ENCODE results near the gene EXD2. TPM values are rescaled to one million over a fixed set of nuclear protein-coding genes. Genes with fewer than 3 reads are reported as not detected.

Gene EXD2
- total RNA-seq, 4 donors from 2014 or later: 4.6 to 52.1 (median 28.3) TPM

DNA sequence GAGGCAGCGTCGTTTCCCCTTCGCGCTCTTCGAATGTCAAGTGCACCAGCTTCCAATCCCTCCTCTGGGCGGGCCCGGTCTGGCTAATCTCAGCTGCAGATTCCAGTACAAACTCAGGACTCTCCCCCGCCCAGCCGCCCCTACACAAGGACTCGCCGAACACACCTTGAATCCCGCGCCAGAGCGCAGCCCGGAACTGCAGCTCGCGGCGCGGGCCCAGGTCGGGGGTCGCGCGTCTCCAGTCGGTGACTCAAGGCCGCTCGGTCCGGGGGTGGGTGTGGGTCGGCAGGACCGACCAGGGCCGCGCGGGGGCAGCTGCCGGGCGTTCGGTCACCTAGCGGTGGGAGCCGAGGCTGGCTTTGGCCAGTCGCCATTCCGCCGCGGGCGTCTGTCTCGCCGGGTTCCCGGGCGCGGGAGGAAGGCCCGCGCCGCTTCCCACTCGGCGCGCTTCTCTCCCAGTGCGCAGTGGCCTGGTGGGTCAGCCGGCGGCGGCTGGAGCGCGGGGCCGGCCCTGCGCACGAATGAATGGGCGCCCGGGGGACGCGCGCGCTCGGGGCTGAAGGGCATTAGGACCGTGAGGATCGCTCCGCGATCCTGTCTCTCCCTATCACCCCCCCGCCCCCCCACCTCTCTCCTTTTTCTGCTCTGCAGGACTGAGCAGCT, 68.4 kb downstream of the EXD2 start, which contains the start of gene GALNT16:
Gene GALNT16, plus strand, starts transcription at position 632 of the 663 bp plus-strand sequence. CDS start 133 bp downstream, outside the sequence.
- H3K9me3 ChIP-seq: no peaks in the 10 kb centered on the region
- H3K27ac ChIP-seq: peak within 1 kb of the TSS; percentile 51 to 62
- peaks cover 0 to 5% of the 10 kb centered on the region in 2 donors for H3K27me3 ChIP-seq
- H3K4me3 ChIP-seq: peak within 1 kb of the TSS; percentile 39 to 41
- DNase-seq: peak in 1 of 2 donors; percentile 44
- intact Hi-C loops (cut with DNase I; ENCODE audit: low total_unique reads): no loop called here
- TF ChIP-seq POLR2A (IDR thresholded peaks at IDR 0.05): no peak
- TF ChIP-seq, protein P1, sequence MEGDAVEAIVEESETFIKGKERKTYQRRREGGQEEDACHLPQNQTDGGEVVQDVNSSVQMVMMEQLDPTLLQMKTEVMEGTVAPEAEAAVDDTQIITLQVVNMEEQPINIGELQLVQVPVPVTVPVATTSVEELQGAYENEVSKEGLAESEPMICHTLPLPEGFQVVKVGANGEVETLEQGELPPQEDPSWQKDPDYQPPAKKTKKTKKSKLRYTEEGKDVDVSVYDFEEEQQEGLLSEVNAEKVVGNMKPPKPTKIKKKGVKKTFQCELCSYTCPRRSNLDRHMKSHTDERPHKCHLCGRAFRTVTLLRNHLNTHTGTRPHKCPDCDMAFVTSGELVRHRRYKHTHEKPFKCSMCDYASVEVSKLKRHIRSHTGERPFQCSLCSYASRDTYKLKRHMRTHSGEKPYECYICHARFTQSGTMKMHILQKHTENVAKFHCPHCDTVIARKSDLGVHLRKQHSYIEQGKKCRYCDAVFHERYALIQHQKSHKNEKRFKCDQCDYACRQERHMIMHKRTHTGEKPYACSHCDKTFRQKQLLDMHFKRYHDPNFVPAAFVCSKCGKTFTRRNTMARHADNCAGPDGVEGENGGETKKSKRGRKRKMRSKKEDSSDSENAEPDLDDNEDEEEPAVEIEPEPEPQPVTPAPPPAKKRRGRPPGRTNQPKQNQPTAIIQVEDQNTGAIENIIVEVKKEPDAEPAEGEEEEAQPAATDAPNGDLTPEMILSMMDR (IDR thresholded peaks at IDR 0.05): peak in 3 of 4 experiments; percentile 17 to 29 (median 23)
- no peaks in the 10 kb centered on the region for H3K36me3 ChIP-seq
- no peaks in the 10 kb centered on the region for H3K4me1 ChIP-seq

DNA sequence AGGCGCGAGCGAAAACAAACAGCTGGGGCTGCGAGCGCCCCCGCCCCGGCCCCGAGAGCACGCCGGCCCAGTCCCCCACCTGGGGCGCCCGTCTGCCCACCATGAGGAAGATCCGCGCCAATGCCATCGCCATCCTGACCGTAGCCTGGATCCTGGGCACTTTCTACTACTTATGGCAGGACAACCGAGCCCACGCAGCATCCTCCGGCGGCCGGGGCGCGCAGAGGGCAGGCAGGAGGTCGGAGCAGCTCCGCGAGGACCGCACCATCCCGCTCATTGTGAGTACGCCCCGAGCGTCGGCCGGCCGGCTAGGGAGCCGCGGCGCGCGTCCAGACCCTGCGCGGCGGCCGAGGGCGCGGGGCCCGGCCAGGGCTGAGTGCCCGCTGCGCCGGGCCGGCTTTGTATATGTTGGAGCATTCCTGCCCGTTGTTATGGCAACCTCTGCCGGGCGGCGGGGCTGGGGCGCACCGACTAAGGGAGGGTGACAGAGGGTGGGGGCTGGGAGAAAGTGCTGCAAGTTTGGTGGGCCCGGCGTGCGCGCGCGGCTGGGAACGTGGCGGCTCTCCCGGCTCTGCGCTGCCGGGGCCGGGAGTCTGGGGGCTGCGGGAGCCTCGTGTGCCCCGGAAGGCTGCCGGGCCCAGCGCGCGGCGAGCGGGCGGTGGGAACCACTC, 69.0 kb downstream of the EXD2 start:
- DNase-seq: no peak
- peak overlapping the region; percentile 39 to 41 for H3K4me3 ChIP-seq
- peak overlapping the region; percentile 51 to 62 for H3K27ac ChIP-seq
- H3K4me1 ChIP-seq: no peaks in the 10 kb centered on the region
- no peaks in the 10 kb centered on the region for H3K9me3 ChIP-seq
- TF ChIP-seq, protein P1 (IDR thresholded peaks at IDR 0.05): no peak
- TF ChIP-seq POLR2A (IDR thresholded peaks at IDR 0.05): no peak
- intact Hi-C loops (cut with DNase I; ENCODE audit: low total_unique reads): no loop called here
- peaks cover 0 to 5% of the 10 kb centered on the region in 2 donors for H3K27me3 ChIP-seq
- no peaks in the 10 kb centered on the region for H3K36me3 ChIP-seq

DNA sequence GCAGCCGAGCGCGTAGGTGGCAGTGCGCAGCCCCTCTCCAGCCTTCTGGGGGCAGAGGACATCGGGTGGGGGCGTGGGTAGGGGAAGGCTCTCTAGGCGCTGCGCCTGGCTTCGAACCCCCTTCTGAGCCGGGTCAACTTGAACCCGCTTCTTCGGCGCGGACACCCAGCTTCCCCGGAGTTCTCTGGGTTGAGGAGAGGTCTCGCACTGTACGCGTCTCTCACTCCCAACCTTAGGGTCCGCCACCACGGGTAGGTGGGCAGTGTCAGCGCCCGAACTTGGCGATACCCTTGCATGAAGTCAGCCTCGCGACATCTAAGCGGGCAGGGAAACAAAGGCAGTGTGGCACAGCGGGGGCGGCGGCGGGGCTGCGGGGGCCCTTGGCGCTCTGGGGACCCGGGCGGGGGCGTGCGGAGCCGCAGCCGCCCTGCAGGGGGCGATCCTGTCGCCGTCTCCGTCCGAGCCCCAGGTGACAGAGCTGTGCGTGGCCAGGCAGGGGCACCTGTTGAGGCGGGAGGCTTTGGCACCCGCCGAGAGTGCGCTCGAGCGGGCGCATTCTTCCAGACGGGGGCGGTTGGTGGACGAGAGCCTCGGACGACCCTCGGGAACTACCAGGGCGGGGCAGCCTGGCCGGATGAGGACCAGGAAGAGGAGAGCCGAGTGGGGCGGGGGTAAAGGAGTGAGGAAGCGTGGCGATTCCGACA, 69.7 kb downstream of the EXD2 start:
- H3K36me3 ChIP-seq: no peaks in the 10 kb centered on the region
- DNase-seq: peak in 1 of 2 donors; percentile 48
- intact Hi-C loops (cut with DNase I; ENCODE audit: low total_unique reads): no loop called here
- no peaks in the 10 kb centered on the region for H3K9me3 ChIP-seq
- H3K4me3 ChIP-seq: peak overlapping the region; percentile 39 to 41
- H3K4me1 ChIP-seq: no peaks in the 10 kb centered on the region
- TF ChIP-seq, protein P1 (IDR thresholded peaks at IDR 0.05): peak; percentile 48 to 70 (median 52)
- no peak for TF ChIP-seq POLR2A (IDR thresholded peaks at IDR 0.05)
- H3K27ac ChIP-seq: peak overlapping the region; percentile 51 to 62
- H3K27me3 ChIP-seq: peaks cover 0 to 5% of the 10 kb centered on the region in 2 donors

DNA sequence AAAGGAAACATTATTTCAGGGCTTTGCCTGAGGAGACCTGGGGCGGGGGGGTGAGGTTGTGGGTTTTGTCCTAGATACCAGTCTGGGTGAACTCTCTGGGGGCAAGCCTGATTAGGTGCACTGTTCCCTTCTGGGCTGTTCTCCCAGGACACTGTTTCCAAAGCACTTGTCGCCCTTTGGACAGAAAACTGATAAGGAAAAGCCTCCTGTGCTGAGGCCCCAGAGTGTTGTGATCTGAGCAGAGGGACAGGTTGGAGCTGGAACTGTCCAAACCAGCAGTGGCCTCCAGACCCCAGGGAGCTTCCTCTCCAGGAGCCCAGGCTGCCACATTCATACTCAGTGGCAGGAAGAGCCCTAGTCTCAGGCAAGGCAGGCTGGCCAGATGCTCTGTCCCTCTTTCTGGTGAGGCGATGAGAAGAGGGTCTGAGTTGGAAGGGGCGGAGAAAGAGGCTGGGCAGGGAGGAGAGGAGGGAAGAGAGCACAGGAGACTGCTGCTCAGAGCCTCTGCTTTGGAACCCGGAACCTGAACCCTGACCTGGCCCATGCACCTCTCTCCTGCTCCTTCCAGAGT, 70.5 kb downstream of the EXD2 start:
- H3K36me3 ChIP-seq: no peaks in the 10 kb centered on the region
- TF ChIP-seq, protein P1 (IDR thresholded peaks at IDR 0.05): no peak
- no peak for TF ChIP-seq POLR2A (IDR thresholded peaks at IDR 0.05)
- peak overlapping the region in 1 of 2 donors; percentile 41 for H3K4me3 ChIP-seq
- no peak for DNase-seq
- peak overlapping the region in 1 of 2 donors; percentile 62 for H3K27ac ChIP-seq
- no peaks in the 10 kb centered on the region for H3K4me1 ChIP-seq
- intact Hi-C loops (cut with DNase I; ENCODE audit: low total_unique reads): no loop called here
- H3K9me3 ChIP-seq: no peaks in the 10 kb centered on the region
- H3K27me3 ChIP-seq: peaks cover 0 to 5% of the 10 kb centered on the region in 2 donors

All from uterus (tissue), 4 donors.